Renal pelvis (tissue), 4 donors: Measurements from ENCODE around the gene PANK2. TPM values are rescaled to one million over a fixed set of nuclear protein-coding genes. Genes with fewer than 3 reads are reported as not detected.
"Not testable (repeated sequence)": the region's sequence is repeated elsewhere in the genome, so short reads cannot be mapped to it uniquely, and the experiment has no call there.

Experiments used
- DNase-seq: peaks from one replicate; pipeline ENCODE4 v3.0.0-alpha.2; 2013
- polyA plus RNA-seq, 3 donors: library from polyadenylated mRNA; unstranded; fragments of 120-200 nt; gene quantifications; one replicate each; pipeline ENCODE4 v1.2.1, GENCODE V29; 2013; ENCODE audit not compliant: insufficient read length in 3 of 3

The PANK2 gene
- polyA plus RNA-seq, 3 donors: 33.7 to 39.1 (median 35.9) TPM

DNA sequence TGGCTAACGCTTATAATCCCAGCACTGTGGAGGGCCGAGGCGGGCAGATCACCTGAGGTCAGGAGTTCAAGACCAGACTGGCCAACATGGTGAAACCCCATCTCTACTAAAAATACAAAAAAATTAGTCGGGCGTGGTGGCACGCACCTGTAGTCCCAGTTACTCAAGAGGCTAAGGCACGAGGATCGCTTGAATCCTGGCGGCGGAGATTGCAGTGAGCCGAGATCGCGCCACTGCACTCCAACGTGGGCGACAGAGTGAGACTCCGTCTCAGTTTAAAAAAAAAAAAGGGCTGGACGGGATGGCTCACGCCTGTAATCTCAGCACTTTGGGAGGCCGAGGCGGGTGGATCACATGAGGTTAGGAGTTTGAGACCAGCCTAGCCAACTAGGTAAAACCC lies 83.4 kb downstream of the PANK2 start:
- not testable (repeated sequence) for DNase-seq

DNA sequence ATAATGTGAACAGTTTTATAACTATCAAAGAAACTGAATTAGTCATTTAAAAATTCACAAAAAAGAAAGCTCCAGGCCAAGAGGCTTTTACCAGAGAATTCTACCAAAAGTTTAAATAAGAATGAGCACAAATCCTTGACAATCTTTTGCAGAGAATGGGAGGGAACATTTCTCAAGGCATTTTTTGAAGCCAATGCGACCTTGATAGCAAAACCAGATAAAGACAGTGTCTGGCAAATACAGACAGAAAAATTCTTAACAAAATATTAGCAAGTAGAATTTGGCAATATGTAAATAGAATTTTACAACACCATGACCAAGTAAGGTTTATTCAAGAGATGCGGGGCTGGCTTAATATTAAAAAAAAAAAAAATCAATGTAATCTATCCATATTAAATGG lies 84.5 kb downstream of the PANK2 start:
- DNase-seq: no peak

DNA sequence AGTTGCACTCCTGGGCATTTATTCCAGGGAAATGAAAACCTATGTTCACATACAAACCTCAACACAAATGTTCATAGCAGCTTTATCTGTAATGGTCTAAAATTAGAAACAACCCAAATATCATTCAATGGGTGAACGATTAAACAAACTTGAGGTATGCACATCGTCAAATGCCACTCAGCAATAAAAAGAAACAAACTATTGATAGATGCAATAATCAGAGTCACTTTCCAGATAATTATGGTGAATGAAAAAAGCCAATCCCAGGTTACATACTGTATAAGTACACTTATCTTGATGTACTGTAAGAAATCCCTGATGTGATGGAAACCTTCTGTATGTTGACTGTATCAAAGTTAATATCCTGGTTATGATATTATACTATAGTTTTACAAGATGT lies 87.3 kb downstream of the PANK2 start:
- DNase-seq: no peak

Other genes starting within 250 kb of the PANK2 start
- gene GFRA4, start 226.0 kb upstream of the PANK2 start, polyA plus RNA-seq: under 1 TPM; 0.16 to 0.23 (median 0.21) TPM
- 10 to 100 TPM in 2 of 3 donors, 1 to 10 TPM in 1; 6.3 to 13.3 (median 11.3) TPM for gene ADAM33, start 207.4 kb upstream of the PANK2 start, polyA plus RNA-seq
- gene SIGLEC1, start 176.8 kb upstream of the PANK2 start, polyA plus RNA-seq: 1 to 10 TPM in 2 of 3 donors, under 1 TPM in 1; 0.96 to 1.4 (median 1.3) TPM
- gene HSPA12B, start 156.7 kb upstream of the PANK2 start, polyA plus RNA-seq: 10 to 100 TPM; 11.8 to 19.1 (median 15.7) TPM
- gene ADISSP, start 121.6 kb upstream of the PANK2 start, polyA plus RNA-seq: 10 to 100 TPM; 22.4 to 29.3 (median 27.5) TPM
- 1 to 10 TPM; 2.2 to 3.2 (median 2.3) TPM for gene SPEF1, start 107.9 kb upstream of the PANK2 start, polyA plus RNA-seq
- gene CENPB, start 102.6 kb upstream of the PANK2 start, polyA plus RNA-seq: 10 to 100 TPM; 41.5 to 49.7 (median 48.4) TPM
- 10 to 100 TPM; 40.0 to 42.0 (median 41.5) TPM for gene CDC25B, start 93.1 kb upstream of the PANK2 start, polyA plus RNA-seq
- 10 to 100 TPM in 2 of 3 donors, 1 to 10 TPM in 1; 9.8 to 12.5 (median 12.4) TPM for gene AP5S1, start 68.8 kb upstream of the PANK2 start, polyA plus RNA-seq
- 10 to 100 TPM; 25.7 to 39.2 (median 33.5) TPM for gene MAVS, start 42.6 kb upstream of the PANK2 start, polyA plus RNA-seq
- 10 to 100 TPM; 20.6 to 26.2 (median 20.9) TPM for gene RNF24, start 126.2 kb downstream of the PANK2 start, polyA plus RNA-seq